GM12872 (cell line): ENCODE results near the gene TNNI2.
A peak's percentile ranks its signal among the peaks of the same experiment; 100 is the strongest.

Experiments
- TF ChIP-seq, protein P1 (sequence below): IDR thresholded peaks from 3 replicates; pipeline ENCODE4 v1.5.1; 2011; ENCODE audit warnings: low read depth, mild to moderate bottlenecking, low read length, moderate library complexity; ENCODE audit not compliant: insufficient read depth

TNNI2 gene

DNA sequence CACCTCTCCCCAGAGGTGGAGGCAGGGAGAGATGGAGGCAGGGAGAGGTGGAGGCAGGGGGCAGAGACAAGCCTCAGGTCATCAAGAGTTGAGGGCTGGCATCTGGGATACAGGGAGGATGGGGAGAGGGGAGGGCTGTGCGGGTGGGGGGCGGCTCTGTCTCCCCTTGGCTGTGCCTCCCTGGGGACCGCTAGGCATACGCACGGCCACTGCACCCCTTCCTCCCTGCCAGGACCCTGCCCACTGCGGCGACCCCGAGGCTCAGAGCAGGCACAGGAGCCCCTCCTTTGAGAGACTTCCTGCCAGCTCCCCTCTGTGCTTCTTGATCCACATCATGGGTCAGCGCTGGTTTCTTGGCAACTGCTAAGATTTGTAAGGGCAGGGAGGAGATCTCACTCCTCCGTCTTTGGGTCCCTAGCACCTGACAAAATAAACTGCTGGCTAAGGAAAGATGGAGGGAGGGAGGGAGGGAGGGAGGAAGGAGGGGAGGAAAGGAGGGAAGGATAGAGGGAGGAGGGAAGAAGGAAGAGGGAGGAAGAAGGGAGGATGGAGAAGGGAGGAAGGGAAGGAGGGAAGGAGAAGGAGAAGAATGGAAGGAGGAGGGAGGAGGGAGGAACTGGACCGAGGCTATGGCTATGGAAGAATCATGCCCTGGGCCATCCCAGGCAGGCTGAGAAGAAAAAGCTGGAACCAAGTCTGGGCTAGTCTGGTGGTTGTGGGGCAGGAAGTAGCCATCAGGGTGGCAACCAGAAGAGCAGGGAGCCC is 34.4 kb downstream of the TNNI2 start:
- TF ChIP-seq, protein P1, sequence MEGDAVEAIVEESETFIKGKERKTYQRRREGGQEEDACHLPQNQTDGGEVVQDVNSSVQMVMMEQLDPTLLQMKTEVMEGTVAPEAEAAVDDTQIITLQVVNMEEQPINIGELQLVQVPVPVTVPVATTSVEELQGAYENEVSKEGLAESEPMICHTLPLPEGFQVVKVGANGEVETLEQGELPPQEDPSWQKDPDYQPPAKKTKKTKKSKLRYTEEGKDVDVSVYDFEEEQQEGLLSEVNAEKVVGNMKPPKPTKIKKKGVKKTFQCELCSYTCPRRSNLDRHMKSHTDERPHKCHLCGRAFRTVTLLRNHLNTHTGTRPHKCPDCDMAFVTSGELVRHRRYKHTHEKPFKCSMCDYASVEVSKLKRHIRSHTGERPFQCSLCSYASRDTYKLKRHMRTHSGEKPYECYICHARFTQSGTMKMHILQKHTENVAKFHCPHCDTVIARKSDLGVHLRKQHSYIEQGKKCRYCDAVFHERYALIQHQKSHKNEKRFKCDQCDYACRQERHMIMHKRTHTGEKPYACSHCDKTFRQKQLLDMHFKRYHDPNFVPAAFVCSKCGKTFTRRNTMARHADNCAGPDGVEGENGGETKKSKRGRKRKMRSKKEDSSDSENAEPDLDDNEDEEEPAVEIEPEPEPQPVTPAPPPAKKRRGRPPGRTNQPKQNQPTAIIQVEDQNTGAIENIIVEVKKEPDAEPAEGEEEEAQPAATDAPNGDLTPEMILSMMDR: no peak

DNA sequence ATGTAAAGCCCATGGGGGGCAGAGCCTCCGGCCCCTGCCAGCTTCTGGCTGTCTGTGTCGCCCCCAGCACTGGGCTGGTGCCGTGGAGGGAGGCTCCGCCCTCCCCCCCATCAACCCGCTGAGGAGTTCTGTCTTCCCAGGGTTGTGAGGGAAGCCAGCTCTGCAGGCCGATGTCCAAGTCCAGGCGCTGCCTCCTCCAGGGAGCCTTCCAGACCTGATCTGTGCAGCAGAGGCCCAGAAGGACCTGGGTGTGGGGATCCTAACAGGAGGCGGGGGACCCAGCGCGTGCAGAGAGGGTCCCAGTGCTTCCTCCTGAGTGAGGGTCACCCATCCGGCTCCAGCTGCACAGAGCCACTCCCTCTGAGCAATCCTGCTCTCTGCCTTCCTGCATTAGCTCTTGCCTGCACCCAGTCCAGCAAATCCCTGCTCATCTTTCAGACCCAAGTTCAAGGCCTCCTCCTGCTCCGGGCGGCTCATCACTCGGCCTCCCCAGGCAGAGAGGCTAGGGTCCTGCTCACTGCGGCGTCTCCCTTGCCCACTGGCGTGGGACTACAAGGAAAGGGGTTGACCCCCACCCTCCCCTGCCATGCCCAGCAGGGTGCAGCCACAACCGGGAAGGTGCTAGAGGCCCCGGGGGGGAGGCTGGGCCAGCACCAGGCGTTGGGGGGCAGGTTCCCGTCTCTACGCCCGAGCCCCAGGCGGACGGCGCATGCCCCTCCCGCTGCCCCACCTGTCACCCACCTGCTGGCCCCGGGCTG is 36.5 kb downstream of the TNNI2 start:
- TF ChIP-seq, protein P1: no peak

DNA sequence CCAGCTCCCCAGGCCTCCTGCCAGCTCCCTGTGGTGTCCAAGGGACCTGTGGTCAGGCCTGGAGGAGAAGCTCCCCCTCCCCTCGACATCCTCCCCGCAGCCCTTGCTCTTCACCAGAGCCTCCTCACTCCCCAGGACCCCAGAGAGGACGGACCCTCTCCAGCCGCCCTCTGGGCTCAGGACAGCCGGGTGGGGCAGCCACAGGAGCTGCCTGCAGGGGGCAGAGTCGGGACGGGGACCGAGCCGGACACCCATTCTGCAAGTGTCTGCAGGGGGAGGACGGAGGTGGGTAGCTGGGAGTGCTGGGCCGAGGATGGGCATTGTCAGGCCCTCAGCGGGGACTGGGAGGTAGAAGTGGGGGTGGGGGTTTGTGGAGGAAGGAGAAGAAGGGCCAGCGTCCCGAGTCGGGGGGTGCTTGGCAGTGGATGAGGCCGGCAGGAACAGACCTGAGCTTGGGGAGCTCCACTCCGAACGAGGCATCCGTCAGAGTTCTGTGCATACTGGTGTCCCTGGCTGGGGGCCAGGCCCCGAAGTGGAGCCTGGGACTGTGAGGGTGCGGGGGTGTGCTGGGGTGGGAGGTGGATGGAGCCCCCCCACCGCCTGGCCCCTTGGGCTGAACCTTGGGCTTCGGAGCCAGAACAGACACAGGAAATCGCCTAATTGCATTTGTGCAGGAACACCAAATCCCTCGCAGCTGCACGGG is 37.7 kb downstream of the TNNI2 start:
- TF ChIP-seq, protein P1: peak; percentile 59

DNA sequence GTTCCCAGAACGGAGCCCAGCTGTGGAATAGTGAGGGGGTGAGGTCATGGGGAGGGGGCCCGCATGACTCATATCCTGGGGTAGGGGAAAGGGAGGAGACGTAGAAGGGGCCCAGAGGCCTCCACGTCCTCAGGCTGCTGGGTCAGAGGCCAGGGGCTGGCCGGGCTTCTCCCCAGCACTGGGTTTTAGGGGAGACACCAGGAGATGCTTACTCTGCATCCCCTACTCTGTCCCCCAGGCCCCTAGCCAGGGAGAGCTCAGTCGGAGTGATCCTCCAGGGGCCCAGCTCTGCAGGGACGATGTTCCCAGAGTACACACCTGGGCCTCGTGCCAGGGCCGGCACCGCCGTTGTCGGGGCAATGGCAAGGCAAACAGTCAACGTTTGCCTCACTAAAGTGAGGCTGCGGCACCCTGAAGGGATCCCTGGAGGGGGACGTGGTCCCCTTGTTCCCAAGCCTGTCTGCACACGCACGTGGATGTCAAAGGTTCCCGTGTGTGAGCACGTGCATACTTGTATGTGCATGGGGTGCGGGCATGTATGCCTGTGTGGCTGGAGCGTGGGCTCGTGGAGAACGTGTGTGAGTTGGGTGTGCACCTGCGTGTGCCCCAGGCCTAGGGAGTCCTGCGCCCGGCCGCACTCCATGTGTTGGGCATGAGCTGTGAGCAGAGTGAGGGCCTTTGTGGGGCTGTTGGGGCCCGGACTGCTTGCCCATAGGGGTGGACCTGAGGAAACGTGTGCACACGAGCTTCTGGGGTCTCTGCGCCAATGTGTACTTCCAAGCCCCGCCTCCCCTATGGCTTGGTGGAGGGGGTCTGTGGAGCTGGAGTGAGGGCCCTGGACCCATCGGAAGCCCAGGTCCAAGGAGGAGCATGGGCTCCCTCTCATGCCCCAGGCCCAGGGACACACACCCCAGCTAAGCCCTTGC is 38.7 kb downstream of the TNNI2 start:
- TF ChIP-seq, protein P1: no peak

DNA sequence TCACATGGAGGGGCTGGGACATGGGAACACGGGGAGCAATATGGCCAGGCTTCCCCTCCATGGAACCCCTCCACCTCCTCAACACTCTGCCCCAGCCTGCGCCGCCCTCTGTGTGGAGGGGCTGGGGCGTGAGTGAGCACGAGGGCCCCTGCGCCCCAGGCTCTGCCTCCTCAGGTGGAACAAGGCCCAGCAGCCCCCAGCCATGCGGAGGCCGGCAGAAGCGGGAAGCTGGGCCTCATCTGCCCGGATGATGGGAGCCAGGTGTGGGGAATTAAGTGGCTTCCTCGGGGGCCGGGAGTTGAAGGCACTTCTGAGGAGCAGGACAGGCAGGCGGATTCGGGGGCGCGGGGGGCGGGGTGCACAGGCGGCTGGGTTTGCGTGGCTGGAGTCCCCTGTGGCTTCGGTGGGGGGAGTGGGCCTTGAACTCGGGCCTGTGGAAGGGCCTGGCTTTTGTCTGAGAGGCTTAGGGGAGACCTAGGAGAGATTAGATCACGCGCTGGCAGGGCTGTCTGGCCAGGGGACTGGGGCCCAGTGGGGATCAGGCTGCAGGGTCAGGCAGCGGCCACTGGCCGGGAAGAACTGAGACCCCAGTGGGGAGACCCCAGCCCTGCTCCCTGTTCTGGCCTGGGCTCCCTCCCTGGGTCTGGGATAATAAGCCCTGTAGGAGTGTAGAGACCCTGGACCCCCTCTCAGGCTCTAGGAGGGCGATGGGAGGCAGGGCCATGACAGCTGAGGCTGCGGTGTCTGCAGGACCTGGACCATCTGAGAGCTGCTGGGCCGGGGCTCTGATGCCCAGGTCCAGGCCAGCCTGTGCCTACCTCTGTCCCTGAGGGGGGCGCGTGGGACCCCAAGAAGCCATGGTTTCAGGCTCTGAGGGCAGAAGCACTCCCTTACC is 39.6 kb downstream of the TNNI2 start:
- TF ChIP-seq, protein P1: no peak

DNA sequence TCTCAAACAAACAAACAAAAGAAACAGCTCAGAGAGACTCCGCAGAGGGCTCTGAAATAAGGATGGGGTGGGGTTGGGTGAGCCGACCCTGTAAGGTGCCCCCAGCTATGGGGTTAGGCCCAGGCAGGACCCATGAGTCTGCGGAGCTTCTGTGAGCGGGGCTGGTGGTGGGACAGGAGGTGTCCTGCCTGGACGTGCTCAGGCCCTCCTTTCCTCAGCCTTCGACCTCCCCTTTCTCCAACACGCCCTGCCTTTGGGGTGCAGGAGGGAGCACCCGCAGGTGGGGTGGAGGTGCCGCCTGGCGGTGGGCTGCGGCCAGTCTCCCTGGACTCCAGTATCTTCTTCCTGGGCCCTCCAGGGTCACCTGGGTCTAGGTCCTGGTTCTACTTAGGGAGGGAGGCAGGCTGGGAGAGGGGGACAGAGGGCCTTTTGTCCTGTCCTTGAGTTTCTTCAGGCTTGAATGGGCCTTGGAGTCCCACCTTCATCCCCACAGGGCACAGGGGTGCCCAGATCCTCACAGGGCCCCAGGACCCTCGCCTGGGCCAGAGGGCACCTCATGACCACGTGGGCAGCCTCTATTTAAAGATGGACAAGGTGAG is 40.7 kb downstream of the TNNI2 start:
- TF ChIP-seq, protein P1: no peak
